IMR-90 (cell line): Measurements from ENCODE around the gene DNM3. TPM values are rescaled to one million over a fixed set of nuclear protein-coding genes. Genes with fewer than 3 reads are reported as not detected.
A peak's percentile ranks its signal among the peaks of the same experiment; 100 is the strongest.

Experiments
- ATAC-seq: fragments of 200-7000 bp; cut with Tn5 transposase; 2 replicates; pipeline ENCODE4 v1.9.1; 2020; ENCODE audit warnings: low read depth, mild to moderate bottlenecking, moderate library complexity
- BruUV-seq: library from RNA; stranded (reverse); fragments of 400-500 nt; replicated peaks from 2 replicates; lab custom pipeline; 2021; lab: Mats Ljungman, UMichigan
- CTCF ChIA-PET: fragments of 300-600 bp; formaldehyde crosslinking; extraction: SDS; loops from one replicate; lab custom pipeline; 2021; ENCODE audit warnings: antibody characterized with exemption; lab: Yijun Ruan, JAX
- POLR2A ChIA-PET: fragments of 300-600 bp; sonication (Branson Sonifier 250); formaldehyde crosslinking; loops from one replicate; lab custom pipeline; 2022; ENCODE audit warnings: antibody characterized with exemption; ENCODE audit not compliant: unreplicated experiment; lab: Charles Lee
- DNase-seq: peaks from one replicate; pipeline ENCODE4 v3.0.0; 2013
- H2AFZ ChIP-seq: replicated peaks from 2 replicates; pipeline ENCODE3; 2013; ENCODE audit warnings: low read length, mild to moderate bottlenecking; ENCODE audit not compliant: poor library complexity
- H2AK5ac ChIP-seq: 2 replicates; pipeline ENCODE4 v1.6.1; 2013; ENCODE audit warnings: low read depth, low read length, inconsistent platforms
- H2AK9ac ChIP-seq: replicated peaks from 2 replicates; pipeline ENCODE3; 2013; ENCODE audit warnings: mild to moderate bottlenecking, low read depth, low read length, moderate library complexity; ENCODE audit not compliant: poor library complexity
- H2BK120ac ChIP-seq: 2 replicates; pipeline ENCODE4 v1.6.1; 2013; ENCODE audit warnings: low read depth, low read length, inconsistent platforms
- H2BK15ac ChIP-seq: 3 replicates; pipeline ENCODE4 v1.6.1; 2013; ENCODE audit warnings: low read depth, low read length, inconsistent platforms
- H2BK20ac ChIP-seq: 2 replicates; pipeline ENCODE4 v1.6.1; 2013; ENCODE audit warnings: low read depth, mild to moderate bottlenecking, inconsistent platforms, low read length, moderate library complexity
- H2BK5ac ChIP-seq: 2 replicates; pipeline ENCODE4 v1.6.1; 2013; ENCODE audit warnings: mild to moderate bottlenecking, low read depth, low read length, inconsistent platforms; ENCODE audit not compliant: poor library complexity, severe bottlenecking
- H3K14ac ChIP-seq: replicated peaks from 2 replicates; pipeline ENCODE4 v1.6.1; 2013; ENCODE audit warnings: low read depth, low read length, inconsistent platforms
- H3K18ac ChIP-seq: 2 replicates; pipeline ENCODE4 v1.6.1; 2013; ENCODE audit warnings: low read depth, low read length, control low read depth
- H3K23ac ChIP-seq: 2 replicates; pipeline ENCODE4 v1.6.1; 2013; ENCODE audit warnings: low read depth, low read length, inconsistent platforms
- H3K27ac ChIP-seq: 2 replicates; pipeline ENCODE4 v1.5.1; 2013; ENCODE audit warnings: mild to moderate bottlenecking, control low read depth, low read length; ENCODE audit not compliant: insufficient read depth
- H3K27me3 ChIP-seq: 2 replicates; pipeline ENCODE4 v1.6.1; 2013; ENCODE audit warnings: low read length; ENCODE audit not compliant: control insufficient read depth, insufficient read depth
- H3K36me3 ChIP-seq: 2 replicates; pipeline ENCODE4 v1.6.1; 2013; ENCODE audit warnings: low read length, mixed read lengths; ENCODE audit not compliant: control insufficient read depth, insufficient read depth
- H3K4ac ChIP-seq: 2 replicates; pipeline ENCODE4 v1.6.1; 2013; ENCODE audit warnings: low read depth, low read length, inconsistent platforms
- H3K4me1 ChIP-seq: 2 replicates; pipeline ENCODE4 v1.6.1; 2013; ENCODE audit warnings: low read length, mixed read lengths; ENCODE audit not compliant: control insufficient read depth, insufficient read depth
- H3K4me2 ChIP-seq: 2 replicates; pipeline ENCODE4 v1.6.1; 2013; ENCODE audit warnings: low read depth, mild to moderate bottlenecking, control low read depth, low read length, moderate library complexity
- H3K4me3 ChIP-seq: 2 replicates; pipeline ENCODE4 v1.5.1; 2013; ENCODE audit warnings: low read depth, mild to moderate bottlenecking, control low read depth, low read length, moderate library complexity; ENCODE audit not compliant: insufficient read depth
- H3K56ac ChIP-seq: 2 replicates; pipeline ENCODE4 v1.6.1; 2013; ENCODE audit warnings: low read length, inconsistent platforms; ENCODE audit not compliant: insufficient read depth; ENCODE audit errors: extremely low read depth
- H3K79me1 ChIP-seq, 2 experiments: 2 replicates each; pipeline ENCODE4 v1.6.1; 2013; ENCODE audit warnings: low read length in 2 of 2, inconsistent platforms in 1 of 2, low read depth in 1 of 2
- H3K9ac ChIP-seq: 2 replicates; pipeline ENCODE4 v1.6.1; 2013; ENCODE audit warnings: low read depth, low read length, control low read depth
- H3K9me1 ChIP-seq: 2 replicates; pipeline ENCODE4 v1.6.1; 2013; ENCODE audit warnings: low read length, inconsistent platforms; ENCODE audit not compliant: insufficient read depth
- H3K9me3 ChIP-seq: 2 replicates; pipeline ENCODE4 v1.6.1; 2013; ENCODE audit warnings: low read length; ENCODE audit not compliant: control insufficient read depth, insufficient read depth
- H4K20me1 ChIP-seq: 2 replicates; pipeline ENCODE4 v1.6.1; 2013; ENCODE audit warnings: low read length, inconsistent platforms; ENCODE audit not compliant: insufficient read depth
- H4K5ac ChIP-seq: 2 replicates; pipeline ENCODE4 v1.6.1; 2013; ENCODE audit warnings: mild to moderate bottlenecking, low read depth, low read length, control low read depth
- H4K8ac ChIP-seq, 2 experiments: 2 replicates each; pipeline ENCODE4 v1.6.1; 2013; ENCODE audit warnings: low read depth in 2 of 2, low read length in 2 of 2, control low read depth in 1 of 2, inconsistent platforms in 1 of 2
- H4K91ac ChIP-seq: 2 replicates; pipeline ENCODE4 v1.6.1; 2013; ENCODE audit warnings: low read depth, low read length, inconsistent platforms; ENCODE audit not compliant: insufficient read depth
- BHLHE40 ChIP-seq: fragments of 150-350 bp; IDR thresholded peaks from 2 replicates; pipeline ENCODE4 v1.6.1; 2016; ENCODE audit warnings: mild to moderate bottlenecking, low read depth, low read length
- CEBPB ChIP-seq: IDR thresholded peaks from 2 replicates; pipeline ENCODE4 v1.6.1; 2012; ENCODE audit warnings: low read depth, low read length, improper control_type of control experiment
- CHD1 ChIP-seq: IDR thresholded peaks from 2 replicates; pipeline ENCODE4 v1.6.1; 2012; ENCODE audit warnings: low read depth, low read length, improper control_type of control experiment
- ELK1 ChIP-seq: fragments of 150-350 bp; IDR thresholded peaks from 2 replicates; pipeline ENCODE4 v1.6.1; 2016; ENCODE audit warnings: low read depth, mild to moderate bottlenecking, low read length, moderate library complexity, borderline replicate concordance
- FOS ChIP-seq: fragments of 150-350 bp; IDR thresholded peaks from 2 replicates; pipeline ENCODE4 v1.6.1; 2016; ENCODE audit warnings: low read depth, low read length
- MAFK ChIP-seq: IDR thresholded peaks from 2 replicates; pipeline ENCODE4 v1.6.1; 2012; ENCODE audit warnings: low read depth, low read length, improper control_type of control experiment
- MAZ ChIP-seq: IDR thresholded peaks from 2 replicates; pipeline ENCODE4 v1.6.1; 2012; ENCODE audit warnings: low read depth, mild to moderate bottlenecking, low read length, improper control_type of control experiment, moderate library complexity, borderline replicate concordance
- MXI1 ChIP-seq: IDR thresholded peaks from 2 replicates; pipeline ENCODE4 v1.6.1; 2012; ENCODE audit warnings: low read depth, mild to moderate bottlenecking, low read length, moderate library complexity, borderline replicate concordance
- NFE2L2 ChIP-seq: fragments of 150-350 bp; IDR thresholded peaks from 2 replicates; pipeline ENCODE4 v1.6.1; 2016; ENCODE audit warnings: low read depth, mild to moderate bottlenecking, low read length
- POLR2A ChIP-seq: IDR thresholded peaks from 2 replicates; pipeline ENCODE4 v1.6.1; 2012; ENCODE audit warnings: mild to moderate bottlenecking, low read depth, low read length
- RAD21 ChIP-seq: IDR thresholded peaks from 2 replicates; pipeline ENCODE4 v1.6.1; 2012; ENCODE audit warnings: low read length, improper control_type of control experiment
- RCOR1 ChIP-seq: IDR thresholded peaks from 2 replicates; pipeline ENCODE4 v1.6.1; 2012; ENCODE audit warnings: mild to moderate bottlenecking, low read length, improper control_type of control experiment; ENCODE audit not compliant: insufficient replicate concordance
- RFX5 ChIP-seq: IDR thresholded peaks from 2 replicates; pipeline ENCODE4 v1.8.0; 2012; ENCODE audit warnings: low read depth, mild to moderate bottlenecking, low read length, moderate library complexity
- SMC3 ChIP-seq: fragments of 150-350 bp; IDR thresholded peaks from 2 replicates; pipeline ENCODE4 v1.6.1; 2016; ENCODE audit warnings: low read depth, mild to moderate bottlenecking, antibody characterized with exemption, low read length, moderate library complexity
- USF2 ChIP-seq: fragments of 150-350 bp; IDR thresholded peaks from 2 replicates; pipeline ENCODE4 v1.6.1; 2017; ENCODE audit warnings: mild to moderate bottlenecking, antibody characterized with exemption, low read length, low read depth
- dilution Hi-C: fragments of 300-500 bp; cut with HindIII; formaldehyde crosslinking; loops from one replicate; pipeline ENCODE4 v1.14.3; 2018; ENCODE audit warnings: low sequenced_read_pairs; ENCODE audit not compliant: unreplicated experiment
- in situ Hi-C: fragments of 300-500 bp; cut with MboI; formaldehyde crosslinking; loops from 3 replicates; pipeline ENCODE4 v1.14.3; 2019; ENCODE audit warnings: low sequenced_read_pairs, inconsistent platforms, mixed read lengths
- intact Hi-C: fragments of 100-400 bp; cut with micrococcal nuclease; formaldehyde crosslinking; loops from 2 replicates; pipeline ENCODE4 v1.10.0; 2022
- polyA plus RNA-seq, 3 experiments: library from polyadenylated mRNA; depleted of rRNA; stranded (reverse); fragments of >200 nt; gene quantifications; 2 replicates each; pipeline ENCODE4 v1.2.3, GENCODE V29; 2012; ENCODE audit warnings: low replicate concordance in 1 of 3
- total RNA-seq: library from RNA; depleted of rRNA; stranded (reverse); fragments of >200 nt; gene quantifications from 2 replicates; pipeline ENCODE4 v1.2.3, GENCODE V29; 2012
- TF ChIP-seq, protein P1 (sequence below): conservative IDR thresholded peaks from 2 replicates; pipeline ENCODE4 v1.5.1; 2012; ENCODE audit warnings: mild to moderate bottlenecking, low read depth, low read length, improper control_type of control experiment

The DNM3 gene
- total and polyA plus RNA-seq, 2 of the 4 experiments (the other 2 are of a cell fraction), result 0.36 TPM

DNA sequence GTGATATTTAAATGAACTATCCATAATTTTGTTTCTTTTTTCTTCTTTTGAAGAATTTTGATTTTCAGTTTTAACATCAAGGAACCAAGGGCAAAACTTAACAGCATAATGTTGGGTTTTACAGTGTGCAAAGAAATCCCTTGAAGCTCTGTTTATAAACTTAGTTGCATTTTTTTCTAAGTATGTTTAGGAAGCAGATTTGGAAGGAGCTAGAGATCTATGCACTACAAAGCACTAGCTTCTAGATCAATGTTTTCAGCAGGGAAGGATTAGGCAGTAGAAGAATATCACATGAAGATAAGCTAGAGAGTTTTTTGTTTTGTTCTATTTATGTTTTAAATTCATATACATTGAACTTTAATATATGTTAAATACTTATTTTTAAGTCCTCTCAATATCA, 328.5 kb downstream of the DNM3 start:
- no peaks in the 10 kb centered on the region for H3K9me1 ChIP-seq
- no peak overlapping the region for H2BK5ac ChIP-seq
- H3K9me3 ChIP-seq, result no peaks in the 10 kb centered on the region
- dilution Hi-C loops (no loop called here), in situ Hi-C loops (no loop called here), intact Hi-C loops (loop anchor here (5.0 kb wide), 1 partner anchor 52 kb away; no protein-coding TSS in a partner anchor)
- H3K27ac ChIP-seq, result no peak overlapping the region
- no peak overlapping the region for H3K23ac ChIP-seq
- no peak for DNase-seq
- H3K18ac ChIP-seq, result no peak overlapping the region
- no peak overlapping the region for H2AFZ ChIP-seq
- no peak overlapping the region for H3K4me3 ChIP-seq
- no peak overlapping the region for H4K5ac ChIP-seq
- no peak overlapping the region for H4K8ac ChIP-seq
- no peak overlapping the region for H2AK9ac ChIP-seq
- no TSS peak for BruUV-seq
- TF ChIP-seq USF2 (no peak), SMC3 (no peak), MXI1 (no peak), MAZ (no peak), RFX5 (no peak), CHD1 (no peak), FOS (no peak), BHLHE40 (no peak), ELK1 (no peak), RCOR1 (no peak), RAD21 (no peak), CEBPB (no peak), POLR2A (no peak), NFE2L2 (no peak), MAFK (no peak)
- TF ChIP-seq, protein P1, sequence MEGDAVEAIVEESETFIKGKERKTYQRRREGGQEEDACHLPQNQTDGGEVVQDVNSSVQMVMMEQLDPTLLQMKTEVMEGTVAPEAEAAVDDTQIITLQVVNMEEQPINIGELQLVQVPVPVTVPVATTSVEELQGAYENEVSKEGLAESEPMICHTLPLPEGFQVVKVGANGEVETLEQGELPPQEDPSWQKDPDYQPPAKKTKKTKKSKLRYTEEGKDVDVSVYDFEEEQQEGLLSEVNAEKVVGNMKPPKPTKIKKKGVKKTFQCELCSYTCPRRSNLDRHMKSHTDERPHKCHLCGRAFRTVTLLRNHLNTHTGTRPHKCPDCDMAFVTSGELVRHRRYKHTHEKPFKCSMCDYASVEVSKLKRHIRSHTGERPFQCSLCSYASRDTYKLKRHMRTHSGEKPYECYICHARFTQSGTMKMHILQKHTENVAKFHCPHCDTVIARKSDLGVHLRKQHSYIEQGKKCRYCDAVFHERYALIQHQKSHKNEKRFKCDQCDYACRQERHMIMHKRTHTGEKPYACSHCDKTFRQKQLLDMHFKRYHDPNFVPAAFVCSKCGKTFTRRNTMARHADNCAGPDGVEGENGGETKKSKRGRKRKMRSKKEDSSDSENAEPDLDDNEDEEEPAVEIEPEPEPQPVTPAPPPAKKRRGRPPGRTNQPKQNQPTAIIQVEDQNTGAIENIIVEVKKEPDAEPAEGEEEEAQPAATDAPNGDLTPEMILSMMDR, result no peak
- H3K56ac ChIP-seq, result no peak overlapping the region
- H3K27me3 ChIP-seq, result no peaks in the 10 kb centered on the region
- no peak overlapping the region for H2AK5ac ChIP-seq
- no peak overlapping the region for H3K14ac ChIP-seq
- no peak overlapping the region for H2BK15ac ChIP-seq
- H4K20me1 ChIP-seq, result no peaks in the 10 kb centered on the region
- H3K4me2 ChIP-seq, result no peak overlapping the region
- H4K91ac ChIP-seq, result no peak overlapping the region
- ATAC-seq, result peak; percentile 37
- H3K36me3 ChIP-seq, result no peaks in the 10 kb centered on the region
- ChIA-PET POLR2A (no interaction called here), CTCF (interaction anchor here (0.7 to 1.1 kb wide), 2 partner anchors 14 to 119 kb away, joined by 3 to 5 read pairs; no protein-coding TSS in a partner anchor)
- H2BK20ac ChIP-seq, result no peak overlapping the region
- H3K4ac ChIP-seq, result no peak overlapping the region
- H3K9ac ChIP-seq, result no peak overlapping the region
- H3K4me1 ChIP-seq, result peaks cover 4% of the 10 kb centered on the region; the same call in 1 of the 2 replicates
- H2BK120ac ChIP-seq, result no peak overlapping the region
- no peaks in the 10 kb centered on the region for H3K79me1 ChIP-seq
